Calu3 (cell line): ENCODE results near the gene CIB4. TPM values are rescaled to one million over a fixed set of nuclear protein-coding genes. Genes with fewer than 3 reads are reported as not detected.

Experiments used
- BruUV-seq: library from RNA; stranded (reverse); fragments of 400-500 nt; replicated peaks from 2 replicates; lab custom pipeline; 2021; lab: Mats Ljungman, UMichigan
- CTCF ChIA-PET: fragments of 300-600 bp; sonication (Branson Sonifier 250); formaldehyde crosslinking; loops from one replicate; lab custom pipeline; 2022; ENCODE audit warnings: antibody characterized with exemption; lab: Charles Lee
- DNase-seq: peaks from one replicate; pipeline ENCODE4 v3.0.0; 2022
- H3K27ac Mint-ChIP-seq: one replicate; pipeline ENCODE4 v1.8.0; 2022; ENCODE audit warnings: mixed read lengths; ENCODE audit not compliant: unreplicated experiment
- H3K27me3 Mint-ChIP-seq: one replicate; pipeline ENCODE4 v1.8.0; 2022; ENCODE audit warnings: mixed read lengths; ENCODE audit not compliant: unreplicated experiment
- H3K36me3 Mint-ChIP-seq: one replicate; pipeline ENCODE4 v1.8.0; 2022; ENCODE audit warnings: mild to moderate bottlenecking, moderate library complexity, mixed read lengths; ENCODE audit not compliant: insufficient read depth, unreplicated experiment
- H3K4me1 Mint-ChIP-seq: one replicate; pipeline ENCODE4 v1.8.0; 2022; ENCODE audit warnings: mild to moderate bottlenecking, low read depth, mixed read lengths; ENCODE audit not compliant: unreplicated experiment
- H3K4me3 Mint-ChIP-seq: one replicate; pipeline ENCODE4 v1.8.0; 2022; ENCODE audit warnings: mild to moderate bottlenecking, low read depth, moderate library complexity, mixed read lengths; ENCODE audit not compliant: unreplicated experiment
- H3K9me3 Mint-ChIP-seq: one replicate; pipeline ENCODE4 v1.8.0; 2022; ENCODE audit warnings: low read depth, mixed read lengths; ENCODE audit not compliant: unreplicated experiment
- CTCF ChIP-seq: fragments of 200-600 bp; IDR thresholded peaks from one replicate; pipeline ENCODE4 v1.8.0; 2022; ENCODE audit warnings: antibody characterized with exemption; ENCODE audit not compliant: unreplicated experiment
- intact Hi-C: fragments of 100-400 bp; cut with micrococcal nuclease; formaldehyde crosslinking; loops from one replicate; pipeline ENCODE4 v1.10.0; 2022; ENCODE audit not compliant: unreplicated experiment
- total RNA-seq: library from RNA; stranded (reverse); gene quantifications from 2 replicates; pipeline ENCODE4 v1.2.3, GENCODE V29; 2022

Gene CIB4
- total RNA-seq, 1 experiment from 2014 or later: not detected

DNA sequence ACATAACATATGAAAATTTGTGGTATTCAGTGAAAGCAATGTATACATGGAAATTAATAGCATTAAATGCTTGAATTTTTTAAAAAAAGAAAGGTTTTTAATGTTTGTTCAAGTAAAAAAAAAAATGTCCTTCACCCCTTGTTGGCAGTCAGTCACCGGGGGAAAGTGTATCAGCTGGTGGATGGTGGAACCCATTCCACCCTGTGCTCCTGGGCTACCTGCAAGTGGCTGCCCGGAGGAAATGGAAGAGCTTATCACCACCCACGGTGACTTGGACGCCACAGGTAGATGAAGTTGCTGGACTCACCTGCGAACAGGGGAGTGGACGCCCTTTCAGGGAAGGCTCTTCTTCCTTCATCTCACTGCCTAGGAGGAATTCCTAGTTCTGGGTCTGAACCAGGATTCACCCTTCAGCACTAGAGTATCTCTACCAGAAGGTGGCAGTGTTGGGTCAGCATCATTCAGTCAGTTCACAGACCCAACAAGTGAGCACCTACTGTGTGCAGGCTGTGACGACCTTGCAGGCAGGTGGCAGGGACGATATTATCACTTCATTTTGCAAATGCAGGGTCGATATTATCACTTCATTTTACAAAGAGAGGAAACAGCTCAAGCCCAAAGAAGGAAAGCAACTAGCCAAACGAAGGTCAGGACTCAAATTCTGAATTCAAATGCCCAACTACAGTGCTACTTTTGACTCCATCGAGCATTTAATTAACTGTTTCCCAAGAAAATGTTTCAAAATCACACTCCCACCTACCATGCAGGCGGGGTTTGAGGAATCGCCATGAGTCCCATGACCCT, 35.8 kb downstream of the CIB4 start:
- CTCF ChIA-PET: interaction anchor here (1.0 to 2.6 kb wide), 5 partner anchors 137 to 317 kb away, joined by 3 to 16 read pairs (median 7); no protein-coding TSS in a partner anchor
- peak; percentile 66 for DNase-seq
- Mint-ChIP-seq H3K4me3 (no peak overlapping the region), H3K36me3 (peaks cover 16% of the 10 kb centered on the region), H3K9me3 (no peaks in the 10 kb centered on the region), H3K27ac (no peak overlapping the region), H3K4me1 (peaks cover 42% of the 10 kb centered on the region), H3K27me3 (peaks cover 35% of the 10 kb centered on the region)
- BruUV-seq: no TSS peak
- peak; percentile 85 for TF ChIP-seq CTCF
- intact Hi-C loops: loop anchor here (1.0 to 10.0 kb wide), 2 partner anchors 140 to 339 kb away; no protein-coding TSS in a partner anchor

- H3K4me1 Mint-ChIP-seq: peaks cover 24% of the 10 kb centered on the region
- H3K27ac Mint-ChIP-seq: no peak overlapping the region
- DNase-seq: no peak
- peaks cover 48% of the 10 kb centered on the region for H3K27me3 Mint-ChIP-seq
- intact Hi-C loops: loop anchor here (10.0 kb wide), 1 partner anchor 342 kb away; no protein-coding TSS in a partner anchor
- H3K9me3 Mint-ChIP-seq: no peaks in the 10 kb centered on the region
- no peak for TF ChIP-seq CTCF
- no peak overlapping the region for H3K4me3 Mint-ChIP-seq
- CTCF ChIA-PET: no interaction called here
- BruUV-seq: no TSS peak
- peaks cover 16% of the 10 kb centered on the region for H3K36me3 Mint-ChIP-seq
Measured at GRCh38 chr2:26602575-26602974, 38.6 kb downstream of the CIB4 start.

- CTCF ChIA-PET: interaction anchor here (1.6 kb wide), 1 partner anchor 112 kb away, joined by 3 read pairs; no protein-coding TSS in a partner anchor
- H3K9me3 Mint-ChIP-seq: no peaks in the 10 kb centered on the region
Measured at GRCh38 chr2:26599387-26599786, 41.8 kb downstream of the CIB4 start.

DNA sequence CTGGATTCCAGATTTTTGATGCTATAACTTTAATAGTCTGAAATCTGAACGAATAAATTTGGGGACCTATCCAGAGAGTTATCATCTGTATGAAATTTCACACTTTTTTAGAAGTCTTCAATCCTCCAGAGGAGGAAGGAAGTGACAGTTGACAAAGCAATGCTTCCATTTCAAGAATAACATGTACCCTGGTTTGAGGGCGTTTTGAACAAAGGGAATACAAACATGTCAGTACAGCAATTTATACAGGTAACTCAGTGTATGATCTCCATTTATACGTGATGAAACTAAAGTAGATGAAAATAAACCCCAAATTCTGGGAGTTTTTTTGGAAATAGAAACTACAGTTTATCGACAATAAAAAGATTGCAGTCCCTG, 42.2 kb downstream of the CIB4 start:
- no peak overlapping the region for H3K27ac Mint-ChIP-seq
- BruUV-seq: no TSS peak
- no peaks in the 10 kb centered on the region for H3K4me1 Mint-ChIP-seq
- H3K9me3 Mint-ChIP-seq: no peaks in the 10 kb centered on the region
- no peak for TF ChIP-seq CTCF
- no peak for DNase-seq
- no peaks in the 10 kb centered on the region for H3K36me3 Mint-ChIP-seq
- peaks cover 75% of the 10 kb centered on the region for H3K27me3 Mint-ChIP-seq
- CTCF ChIA-PET: interaction anchor here (1.2 to 1.6 kb wide), 2 partner anchors 9 to 113 kb away, joined by 3 read pairs; no protein-coding TSS in a partner anchor
- no peak overlapping the region for H3K4me3 Mint-ChIP-seq
- intact Hi-C loops: no loop called here

More at GRCh38 chr2:26599387-26599786, 41.8 kb downstream of the CIB4 start:
- TF ChIP-seq CTCF: no peak
- no peak for DNase-seq
- H3K27me3 Mint-ChIP-seq: peaks cover 72% of the 10 kb centered on the region
- BruUV-seq: no TSS peak
- H3K4me1 Mint-ChIP-seq: no peaks in the 10 kb centered on the region
- intact Hi-C loops: no loop called here
- H3K36me3 Mint-ChIP-seq: no peaks in the 10 kb centered on the region
- no peak overlapping the region for H3K4me3 Mint-ChIP-seq
- H3K27ac Mint-ChIP-seq: no peak overlapping the region
